Astrocyte of the cerebellum (primary cell): ENCODE data around the gene ZNF688.

Source experiments
- DNase-seq: peaks from one replicate; pipeline ENCODE4 v3.0.0-alpha.2; 2011; ENCODE audit warnings: low read depth
- H3K4me3 ChIP-seq: 2 replicates; pipeline ENCODE4 v1.5.1; 2011; ENCODE audit warnings: mild to moderate bottlenecking, low read depth, low read length, moderate library complexity
- CTCF ChIP-seq: IDR thresholded peaks from 2 replicates; pipeline ENCODE4 v1.5.1; 2012; ENCODE audit warnings: low read length, low read depth, moderate library complexity, mild to moderate bottlenecking; ENCODE audit errors: missing control alignments
- in situ Hi-C: cut with HindIII; loops from 2 replicates; pipeline ENCODE4 v1.10.0; 2017; ENCODE audit warnings: low sequenced_read_pairs

Gene ZNF688

GRCh38 chr16:30585400-30586191, 14.1 kb upstream of the ZNF688 start, which contains the start of gene ZNF785:
TSS of gene ZNF785 (minus strand) at chr16:30585697. CDS start at chr16:30585611, 86 bp downstream.
- DNase-seq, result peak; percentile 98
- in situ Hi-C loops, result no loop called here
- H3K4me3 ChIP-seq, result peak within 1 kb of the TSS; percentile 71
- TF ChIP-seq CTCF, result no peak

GRCh38 chr16:30585022-30585399, 13.5 kb upstream of the ZNF688 start:
- no peak for DNase-seq
- in situ Hi-C loops, result no loop called here
- peak overlapping the region; percentile 71 for H3K4me3 ChIP-seq
- no peak for TF ChIP-seq CTCF

- no peak overlapping the region for H3K4me3 ChIP-seq
- DNase-seq, result no peak
- in situ Hi-C loops, result no loop called here
- no peak for TF ChIP-seq CTCF
Measured at GRCh38 chr16:30582611-30583340, 11.3 kb upstream of the ZNF688 start.

GRCh38 chr16:30581457-30581856, 9.9 kb upstream of the ZNF688 start:
- DNase-seq, result no peak
- TF ChIP-seq CTCF, result no peak
- in situ Hi-C loops, result no loop called here
- no peak overlapping the region for H3K4me3 ChIP-seq

- no peak for TF ChIP-seq CTCF
- in situ Hi-C loops, result no loop called here
- DNase-seq, result no peak
- H3K4me3 ChIP-seq, result no peak overlapping the region
Measured at GRCh38 chr16:30574678-30575077, 3.2 kb upstream of the ZNF688 start.

- DNase-seq, result no peak
- in situ Hi-C loops, result no loop called here
- no peak for TF ChIP-seq CTCF
- H3K4me3 ChIP-seq, result peak overlapping the region; percentile 60
Measured at GRCh38 chr16:30570636-30571444, 674 bp downstream of the ZNF688 start.
